ENCODE measurements around the gene INTS12. TPM values are rescaled to one million over a fixed set of nuclear protein-coding genes. Genes with fewer than 3 reads are reported as not detected.
A peak's percentile ranks its signal among the peaks of the same experiment; 100 is the strongest.

INTS12 gene
- total RNA-seq, 1 donor from 2014 or later, result 20.5 TPM

DNA sequence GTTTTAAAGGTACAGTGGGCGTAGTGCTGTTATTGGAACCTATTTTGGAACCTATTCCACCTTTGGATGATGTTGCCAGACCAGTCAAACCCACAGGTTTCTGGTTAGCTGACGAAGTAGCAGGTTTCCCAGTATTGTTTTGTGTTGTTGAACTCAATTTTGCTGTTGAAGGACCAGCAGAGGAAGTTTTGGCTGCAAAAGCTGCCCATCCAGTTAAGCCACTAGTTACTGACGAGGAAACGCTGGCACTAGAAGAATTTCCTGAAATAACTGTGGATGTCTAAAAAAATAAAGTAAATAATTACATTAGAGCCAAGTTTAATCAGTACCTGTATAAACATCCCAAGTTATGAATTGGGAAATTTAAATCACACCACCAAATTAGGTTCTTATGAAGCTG lies 25.5 kb downstream of the INTS12 start:
- peak; percentile 17 for DNase-seq (ENCODE audit: low spot score)

- no peak for DNase-seq (ENCODE audit: low spot score)
These were observed 29.3 kb downstream of the INTS12 start for GRCh38 chr4:105679186-105679585.

- no peak for DNase-seq (ENCODE audit: low spot score)
These were observed 30.8 kb downstream of the INTS12 start for GRCh38 chr4:105677709-105678108.

DNA sequence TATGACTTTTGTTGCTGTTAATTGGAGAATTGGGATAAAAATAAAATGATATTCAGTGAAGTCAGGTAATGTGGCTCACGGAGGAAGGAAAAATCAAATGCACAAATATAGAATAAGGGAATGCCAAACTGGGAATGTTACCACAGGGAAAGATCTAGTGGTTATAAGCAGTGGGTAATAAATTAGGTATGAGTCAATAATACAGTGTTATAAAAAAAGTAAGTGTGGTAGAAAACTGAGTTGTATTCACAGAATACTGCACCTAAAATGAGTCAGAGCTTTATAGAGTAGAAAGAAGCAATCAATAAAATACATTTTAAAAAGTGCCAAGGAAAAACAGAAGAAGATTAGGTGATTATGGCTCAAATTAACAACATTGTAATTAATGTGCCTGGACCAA lies 34.5 kb downstream of the INTS12 start:
- no peak for DNase-seq (ENCODE audit: low spot score)

- DNase-seq (ENCODE audit: low spot score), result no peak
These were observed 37.2 kb downstream of the INTS12 start for GRCh38 chr4:105671301-105671700.

DNA sequence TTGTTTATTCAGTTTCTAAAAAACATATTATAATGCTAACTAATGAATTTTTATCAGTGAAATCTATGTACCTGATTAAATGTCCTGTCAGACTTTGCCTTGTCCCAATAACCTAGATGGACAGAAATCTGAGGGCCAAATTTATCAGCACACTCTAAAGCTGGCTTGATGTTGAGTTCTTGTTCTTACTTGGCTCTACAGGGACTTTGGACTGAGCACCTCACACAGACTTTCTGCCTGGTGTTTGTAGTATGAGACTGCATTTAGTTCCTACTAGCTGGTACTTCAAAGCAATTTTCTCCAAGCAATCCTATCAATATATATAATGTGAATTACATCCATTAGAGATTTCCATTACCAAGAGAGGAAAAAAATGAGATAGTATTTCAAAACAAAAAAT lies 37.8 kb downstream of the INTS12 start:
- no peak for DNase-seq (ENCODE audit: low spot score)

DNA sequence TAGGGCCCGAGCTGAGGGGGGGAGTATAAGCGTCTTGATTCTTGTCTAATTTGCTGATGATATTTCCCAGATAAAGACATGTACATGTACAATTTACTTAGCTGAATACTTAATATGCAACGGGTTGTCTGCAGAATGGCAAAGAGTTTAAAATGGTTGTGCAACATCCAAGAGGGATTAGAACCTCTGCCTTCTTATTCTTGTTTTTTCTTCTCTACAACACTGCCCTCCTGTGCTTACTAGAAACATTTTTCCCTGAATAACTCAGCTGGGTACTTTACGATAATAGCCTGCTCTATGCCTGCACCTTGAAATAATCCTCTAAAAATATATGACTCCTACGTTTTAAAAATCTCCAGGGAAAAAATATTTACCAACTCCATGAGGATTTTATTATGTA lies 41.8 kb downstream of the INTS12 start:
- DNase-seq (ENCODE audit: low spot score), result peak; percentile 43

GRCh38 chr4:105662935-105663675 lies 45.4 kb downstream of the INTS12 start:
- no peak for DNase-seq (ENCODE audit: low spot score)

DNA sequence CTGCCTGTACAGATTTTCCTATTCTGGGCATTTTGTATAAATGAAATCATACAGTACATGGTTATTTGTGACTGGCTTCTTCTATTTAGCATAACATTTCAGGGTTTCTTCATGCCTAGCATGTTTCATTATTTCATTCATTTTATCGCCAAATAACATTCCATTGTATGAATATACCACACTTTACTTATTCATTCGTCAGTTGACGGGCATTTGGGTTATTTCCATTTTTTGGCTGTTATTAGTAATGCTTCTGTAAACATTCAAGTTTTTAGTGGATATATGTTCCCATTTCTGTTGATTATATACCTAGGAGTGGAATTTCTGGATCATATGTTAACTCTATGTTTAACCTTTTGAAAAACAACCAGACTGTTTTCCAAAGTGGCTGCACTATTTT lies 47.5 kb downstream of the INTS12 start:
- no peak for DNase-seq (ENCODE audit: low spot score)

DNA sequence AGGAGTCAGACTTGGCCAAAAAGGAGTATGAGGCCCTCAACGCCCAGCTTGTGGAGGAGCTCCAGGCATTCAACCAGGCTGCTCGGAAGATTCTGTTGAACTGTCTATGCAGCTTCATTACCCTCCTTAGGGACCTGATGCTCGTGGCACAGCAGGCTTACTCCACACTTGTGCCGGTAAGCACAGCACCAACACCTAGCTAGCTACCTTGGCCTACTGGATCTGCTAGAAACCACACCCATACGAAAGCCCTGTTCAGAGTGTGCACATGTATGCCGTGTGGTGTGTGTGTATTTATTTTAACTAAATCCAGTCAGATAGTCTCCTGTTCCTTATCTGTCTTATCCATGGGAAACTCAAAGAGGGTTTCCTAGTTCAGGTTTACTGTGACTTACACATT lies 49.3 kb downstream of the INTS12 start:
- no peak for DNase-seq (ENCODE audit: low spot score)

- no peak for DNase-seq (ENCODE audit: low spot score)
These were observed 51.2 kb downstream of the INTS12 start for GRCh38 chr4:105657117-105657765.

GRCh38 chr4:105652286-105652888 lies 56.1 kb downstream of the INTS12 start:
- DNase-seq (ENCODE audit: low spot score), result no peak

DNA sequence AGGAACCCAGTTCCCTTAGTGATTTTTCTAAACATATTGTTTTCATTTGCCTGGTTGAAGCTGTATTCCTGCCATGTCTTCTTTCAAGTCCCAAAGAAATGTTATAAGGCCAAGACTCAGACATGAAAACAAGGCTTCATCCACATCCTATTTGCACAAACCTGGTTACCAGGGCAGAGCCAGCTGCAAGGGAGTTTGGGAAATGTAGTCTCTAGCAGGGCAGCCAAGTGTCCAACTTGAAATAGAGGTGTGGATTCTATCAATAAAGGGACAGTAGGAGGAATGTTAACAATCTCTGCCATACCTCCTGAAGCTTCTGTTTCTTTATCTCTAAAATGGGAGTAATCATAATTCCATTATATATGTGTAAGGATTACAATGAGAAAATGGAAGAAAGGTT lies 56.6 kb downstream of the INTS12 start:
- DNase-seq (ENCODE audit: low spot score), result no peak

DNA sequence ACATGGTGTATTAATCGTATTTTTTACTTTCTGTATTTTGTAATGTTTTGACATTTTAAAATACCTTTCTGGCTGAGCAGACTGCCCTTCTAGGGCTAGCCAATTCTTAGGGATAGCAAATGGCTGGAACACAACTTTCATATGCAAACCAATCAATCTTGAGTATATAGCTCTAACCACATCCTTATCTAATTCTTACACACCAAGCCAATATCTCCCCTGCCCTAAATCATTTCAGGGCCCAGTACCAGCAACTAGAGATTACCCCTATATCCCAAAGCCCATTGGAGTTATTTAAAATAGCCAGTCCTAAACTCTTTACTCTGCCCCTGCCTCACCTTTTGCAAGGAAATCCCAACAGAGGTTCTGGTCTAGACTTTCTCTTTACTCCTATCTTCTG lies 58.3 kb downstream of the INTS12 start:
- no peak for DNase-seq (ENCODE audit: low spot score)

DNA sequence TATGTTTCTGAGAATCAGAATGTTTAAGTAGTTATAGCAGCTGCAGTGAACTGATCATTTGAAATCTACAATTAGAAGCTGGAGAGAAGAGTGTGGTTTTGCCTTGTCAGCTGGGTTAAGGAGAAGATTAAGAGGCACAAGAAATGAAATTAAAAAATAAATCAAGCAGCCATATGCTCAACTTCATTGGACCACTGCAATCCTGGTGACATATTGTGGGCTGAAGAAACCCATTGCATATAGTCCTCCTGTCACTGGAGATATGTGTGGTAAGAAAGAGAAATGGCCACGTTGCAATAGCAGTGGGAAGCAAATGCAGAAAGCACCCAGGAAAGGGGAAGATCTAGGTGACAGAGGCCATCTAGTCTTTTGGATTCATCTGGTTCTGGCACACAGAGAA lies 63.0 kb downstream of the INTS12 start:
- DNase-seq (ENCODE audit: low spot score), result no peak

- DNase-seq (ENCODE audit: low spot score), result peak; percentile 65
These were observed 64.2 kb downstream of the INTS12 start for GRCh38 chr4:105644257-105644656.

DNA sequence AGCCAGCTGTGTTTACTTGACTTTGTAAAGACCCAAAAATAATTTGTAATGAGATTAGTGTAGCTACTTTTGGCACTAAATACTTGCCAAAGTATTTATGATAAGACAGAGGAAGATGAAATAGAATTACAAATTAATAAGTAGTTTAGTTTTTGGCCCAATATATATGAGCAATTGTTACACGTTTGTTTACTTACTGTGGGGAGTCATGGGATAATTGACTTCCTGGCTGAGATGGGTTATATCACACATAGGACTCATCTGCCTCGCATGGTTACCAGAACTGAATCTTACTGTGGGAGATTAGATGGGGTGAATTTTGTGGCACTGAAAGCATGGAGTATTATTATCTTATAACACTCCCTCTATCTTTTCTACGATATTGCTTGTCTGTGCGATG lies 66.6 kb downstream of the INTS12 start:
- no peak for DNase-seq (ENCODE audit: low spot score)

DNA sequence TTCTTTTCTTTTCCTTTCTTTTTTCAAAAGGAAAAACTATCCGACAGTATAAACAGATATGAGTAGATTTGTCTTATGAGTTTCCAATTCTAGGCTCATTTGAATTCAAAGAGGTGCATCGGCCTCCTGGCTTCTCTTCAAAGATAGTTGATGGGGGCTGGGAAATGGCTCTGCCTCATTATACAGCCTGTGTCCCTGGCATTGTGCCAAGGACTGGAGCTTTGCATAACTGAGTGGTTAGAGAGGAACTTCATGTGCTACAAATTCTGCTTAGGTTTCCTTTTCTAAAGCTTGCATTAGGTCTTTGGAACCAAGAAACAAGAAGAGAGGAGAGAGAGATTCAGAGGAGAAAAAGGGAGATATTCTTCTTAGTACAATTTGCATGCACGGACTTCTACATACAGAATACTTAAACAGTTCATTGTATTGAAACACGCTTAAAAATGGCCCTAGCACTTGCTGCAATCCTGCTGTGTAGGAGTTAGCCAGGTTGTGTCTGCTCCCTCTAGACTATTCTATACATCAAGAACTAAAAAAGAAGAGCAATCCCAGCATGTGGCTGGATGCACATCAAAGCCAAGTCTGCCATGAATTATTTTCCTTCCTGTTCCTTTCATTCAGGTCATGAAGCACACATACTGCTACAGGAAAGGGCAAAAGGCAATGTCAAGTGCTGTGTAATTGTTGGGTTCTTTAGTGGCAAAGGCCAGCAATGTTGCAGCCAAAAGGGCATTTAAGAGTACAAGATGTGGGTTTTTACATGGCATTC lies 70.9 kb downstream of the INTS12 start:
- peak; percentile 54 for DNase-seq (ENCODE audit: low spot score)

DNA sequence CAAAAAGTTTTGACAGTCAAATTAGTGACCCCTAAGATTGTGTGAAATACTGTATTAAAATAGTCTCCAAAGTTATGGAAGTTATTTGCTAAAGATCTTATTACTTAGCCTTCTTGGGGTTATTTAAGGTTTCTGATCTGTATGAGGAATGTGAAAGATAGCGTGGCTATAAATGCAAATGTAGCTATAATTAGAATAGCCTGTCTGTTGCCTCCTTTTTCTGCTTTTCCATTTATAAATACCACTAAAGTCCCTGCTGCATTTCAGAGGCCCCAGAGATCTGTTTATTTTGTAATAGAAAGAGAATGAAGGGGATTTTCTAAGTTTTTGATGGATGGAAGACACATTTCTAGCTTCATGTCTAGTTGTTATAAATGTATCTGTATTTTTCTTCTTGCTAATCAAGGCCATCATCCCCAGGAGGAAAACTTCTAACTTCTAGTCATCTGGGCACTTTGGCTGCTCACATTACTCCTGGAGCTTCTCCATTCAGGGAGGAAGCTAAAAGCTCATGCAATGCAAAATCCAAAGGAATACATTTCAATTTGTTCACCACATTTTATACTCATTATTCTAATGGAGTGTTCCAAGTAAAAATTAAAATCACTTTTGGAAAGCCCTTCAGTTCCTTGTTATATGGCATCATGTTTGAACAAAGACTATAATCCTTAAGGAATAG lies 73.9 kb downstream of the INTS12 start:
- DNase-seq (ENCODE audit: low spot score), result no peak

GRCh38 chr4:105633241-105633640 lies 75.2 kb downstream of the INTS12 start:
- DNase-seq (ENCODE audit: low spot score), result peak; percentile 24
